Transverse colon (tissue), 4 donors: ENCODE data around the gene NYNRIN. TPM values are rescaled to one million over a fixed set of nuclear protein-coding genes. Genes with fewer than 3 reads are reported as not detected.

Experiments used
- DNase-seq: peaks from one replicate; pipeline ENCODE4 v3.0.0-alpha.2; 2019
- H3K27ac ChIP-seq, 4 donors: fragments of 200-600 bp; sonication (generic); 2 replicates each; pipeline ENCODE4 v1.5.1; 2016 to 2018; ENCODE audit warnings: inconsistent platforms in 4 of 4
- H3K27me3 ChIP-seq: fragments of 200-600 bp; sonication (generic); 2 replicates; pipeline ENCODE4 v1.5.1; 2017; ENCODE audit warnings: inconsistent platforms
- H3K36me3 ChIP-seq, 4 donors: fragments of 200-600 bp; sonication (generic); 2 replicates each; pipeline ENCODE4 v1.5.1; 2017 to 2019; ENCODE audit warnings: inconsistent platforms in 4 of 4
- H3K4me1 ChIP-seq, 4 donors: fragments of 200-600 bp; sonication (generic); 2 replicates each; pipeline ENCODE4 v1.5.1; 2017 to 2020; ENCODE audit warnings: inconsistent platforms in 4 of 4
- H3K4me3 ChIP-seq, 4 donors: fragments of 200-600 bp; sonication (generic); 1 replicate in 1 of 4; 2 replicates in 3 of 4; pipeline versions ENCODE4 v1.5.1 to v1.6.1; 2017 to 2019; ENCODE audit warnings: inconsistent platforms in 4 of 4
- H3K9me3 ChIP-seq, 2 donors: fragments of 200-600 bp; sonication (generic); 2 replicates each; pipeline ENCODE4 v1.5.1; 2017 to 2019; ENCODE audit warnings: inconsistent platforms in 2 of 2
- EP300 ChIP-seq: sonication (generic); formaldehyde crosslinking; IDR thresholded peaks from one replicate; pipeline ENCODE4 v1.6.1; 2017; ENCODE audit warnings: antibody characterized with exemption, low read depth
- POLR2A ChIP-seq: fragments of 450-650 bp; IDR thresholded peaks from one replicate; pipeline ENCODE4 v1.6.1; 2016; ENCODE audit warnings: antibody characterized with exemption, mild to moderate bottlenecking, moderate library complexity
- POLR2AphosphoS5 ChIP-seq, 3 donors: sonication (generic); formaldehyde crosslinking; IDR thresholded peaks; one replicate each; pipeline ENCODE4 v1.6.1; 2016; ENCODE audit warnings: antibody characterized with exemption in 3 of 3
- WGBS, 2 donors: methylation state at CpG; one replicate each; pipeline ENCODE4 v1.1.5; 2018; ENCODE audit warnings: low coverage in 1 of 2; 5-methylcytosine and 5-hydroxymethylcytosine counted together
- in situ Hi-C, 4 donors: fragments of 200-750 bp; cut with MboI; loops; one replicate each; pipeline versions ENCODE4 v1.15.0 to v1.15.1; 2017; ENCODE audit warnings: low sequenced_read_pairs in 3 of 4, low pct_ligation_motif_present in 1 of 4, low pct_unique_long_range_greater_than_20kb in 1 of 4
- intact Hi-C: fragments of 100-400 bp; cut with DNase I; formaldehyde crosslinking; loops from one replicate; pipeline ENCODE4 v1.15.1; 2023; ENCODE audit warnings: low total_unique reads
- total RNA-seq, 4 donors: library from RNA; depleted of rRNA; stranded (reverse); fragments of >200 nt; gene quantifications; one replicate each; pipeline ENCODE4 v1.1.0, GENCODE V29; 2016
- TF ChIP-seq, protein P1 (sequence below), 5 experiments: fragments of 200-600 bp in 3 of 5; fragments of 450-650 bp in 2 of 5; sonication (generic) in 3 of 5; IDR thresholded peaks; 1 replicate in 2 of 5; 2 replicates in 3 of 5; pipeline ENCODE4 v1.5.1; 2016 to 2017; ENCODE audit warnings: antibody characterized with exemption in 5 of 5, inconsistent platforms in 3 of 5, mild to moderate bottlenecking in 2 of 5, moderate library complexity in 1 of 5

Gene NYNRIN
- total RNA-seq, 4 donors from 2014 or later: 2.6 to 11.4 (median 9.0) TPM

DNA sequence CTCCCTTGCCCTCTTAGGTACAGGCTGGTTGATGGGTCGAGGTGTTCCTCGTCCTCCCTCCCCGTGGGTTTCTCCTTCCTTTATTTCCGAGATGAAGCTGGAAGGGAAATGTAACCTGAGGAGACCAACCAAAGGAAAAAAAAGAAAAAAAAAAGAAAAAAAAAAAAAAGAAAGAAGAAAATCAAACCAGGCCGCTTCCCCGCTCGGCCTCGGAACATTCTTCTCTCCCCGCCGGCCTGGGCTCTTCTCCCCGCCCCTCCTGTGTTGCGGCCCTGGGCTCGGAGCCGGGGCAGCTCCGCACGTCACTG lies 32.4 kb upstream of the NYNRIN start:
- Histone ChIP-seq H3K36me3 (no peaks in the 10 kb centered on the region), H3K27ac (peak overlapping the region; percentile 89 to 93 (median 90)), H3K4me1 (peaks cover 6 to 41% (median 28%) of the 10 kb centered on the region in 4 donors), H3K4me3 (peak overlapping the region; percentile 24 to 68 (median 57)), H3K9me3 (no peaks in the 10 kb centered on the region), H3K27me3 (peaks cover 16% of the 10 kb centered on the region)
- intact Hi-C loops: no loop called here
- in situ Hi-C loops: loop anchor here in 2 of 4 donors (10.0 kb wide), 1 partner anchor 68 kb away; no protein-coding TSS in a partner anchor
- TF ChIP-seq POLR2A (no peak), POLR2AphosphoS5 (IDR thresholded peaks at IDR 0.05) (peak in 2 of 3 donors; percentile 81 to 82)
- TF ChIP-seq, protein P1, sequence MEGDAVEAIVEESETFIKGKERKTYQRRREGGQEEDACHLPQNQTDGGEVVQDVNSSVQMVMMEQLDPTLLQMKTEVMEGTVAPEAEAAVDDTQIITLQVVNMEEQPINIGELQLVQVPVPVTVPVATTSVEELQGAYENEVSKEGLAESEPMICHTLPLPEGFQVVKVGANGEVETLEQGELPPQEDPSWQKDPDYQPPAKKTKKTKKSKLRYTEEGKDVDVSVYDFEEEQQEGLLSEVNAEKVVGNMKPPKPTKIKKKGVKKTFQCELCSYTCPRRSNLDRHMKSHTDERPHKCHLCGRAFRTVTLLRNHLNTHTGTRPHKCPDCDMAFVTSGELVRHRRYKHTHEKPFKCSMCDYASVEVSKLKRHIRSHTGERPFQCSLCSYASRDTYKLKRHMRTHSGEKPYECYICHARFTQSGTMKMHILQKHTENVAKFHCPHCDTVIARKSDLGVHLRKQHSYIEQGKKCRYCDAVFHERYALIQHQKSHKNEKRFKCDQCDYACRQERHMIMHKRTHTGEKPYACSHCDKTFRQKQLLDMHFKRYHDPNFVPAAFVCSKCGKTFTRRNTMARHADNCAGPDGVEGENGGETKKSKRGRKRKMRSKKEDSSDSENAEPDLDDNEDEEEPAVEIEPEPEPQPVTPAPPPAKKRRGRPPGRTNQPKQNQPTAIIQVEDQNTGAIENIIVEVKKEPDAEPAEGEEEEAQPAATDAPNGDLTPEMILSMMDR (IDR thresholded peaks at IDR 0.05): no peak
- 0 to 1% methylated on average over 9 to 16 of the region's 16 CpGs for WGBS, 2 donors
- no peak for DNase-seq

DNA sequence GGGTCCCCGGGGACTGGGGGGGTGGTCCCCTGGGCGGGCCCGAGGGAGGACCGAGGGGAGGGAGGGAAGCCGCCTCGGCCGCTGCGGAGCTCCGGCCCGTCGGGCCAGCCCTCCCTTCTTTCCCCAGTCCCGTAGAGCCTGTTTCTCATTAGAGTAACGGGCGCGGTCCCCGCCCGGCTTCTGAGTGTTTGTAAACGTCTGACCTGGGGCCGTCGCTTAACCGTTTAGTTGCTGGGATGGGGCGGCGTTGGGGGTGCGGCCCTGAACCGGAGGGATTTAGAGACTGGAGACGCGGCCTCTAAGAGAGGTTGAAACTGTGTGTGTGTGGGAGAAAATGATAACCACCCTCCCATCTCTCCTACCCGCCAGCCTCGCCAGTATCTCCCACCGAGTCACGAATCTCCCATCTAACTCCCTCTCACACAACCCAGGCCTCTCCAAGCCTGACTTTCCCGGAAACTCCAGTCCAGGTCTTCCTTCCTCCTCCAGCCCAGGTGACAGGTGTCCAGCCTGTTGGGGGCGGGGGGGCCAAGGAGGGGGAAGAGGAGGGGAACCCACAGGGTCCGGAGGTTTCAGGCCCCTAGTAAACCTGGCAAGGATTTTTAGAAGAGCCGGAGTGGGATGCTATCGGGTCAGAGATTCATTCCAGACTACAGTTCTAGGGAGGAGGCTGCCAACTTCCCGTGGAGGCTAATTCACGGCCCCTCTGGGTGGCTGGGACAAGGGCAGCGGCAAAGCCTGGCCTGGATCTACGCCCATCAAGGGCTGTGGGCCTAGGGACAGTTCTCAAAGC lies 31.9 kb upstream of the NYNRIN start:
- Histone ChIP-seq H3K4me1 (peaks cover 6 to 41% (median 28%) of the 10 kb centered on the region in 4 donors), H3K27ac (peak overlapping the region; percentile 89 to 93 (median 90)), H3K27me3 (peaks cover 16% of the 10 kb centered on the region), H3K4me3 (peak overlapping the region; percentile 7 to 68 (median 57)), H3K9me3 (no peaks in the 10 kb centered on the region), H3K36me3 (no peaks in the 10 kb centered on the region)
- intact Hi-C loops (no loop called here), in situ Hi-C loops (loop anchor here in 2 of 4 donors (10.0 kb wide), 1 partner anchor 68 kb away; no protein-coding TSS in a partner anchor)
- TF ChIP-seq, protein P1 (IDR thresholded peaks at IDR 0.05): peak in 1 of 5 experiments; percentile 22
- TF ChIP-seq EP300 (no peak), POLR2A (peak; percentile 74), POLR2AphosphoS5 (IDR thresholded peaks at IDR 0.05) (peak in 2 of 3 donors; percentile 21 to 81)
- DNase-seq: peak; percentile 94
- WGBS, 2 donors: 0 to 3% methylated on average over 3 to 40 of the region's 40 CpGs

DNA sequence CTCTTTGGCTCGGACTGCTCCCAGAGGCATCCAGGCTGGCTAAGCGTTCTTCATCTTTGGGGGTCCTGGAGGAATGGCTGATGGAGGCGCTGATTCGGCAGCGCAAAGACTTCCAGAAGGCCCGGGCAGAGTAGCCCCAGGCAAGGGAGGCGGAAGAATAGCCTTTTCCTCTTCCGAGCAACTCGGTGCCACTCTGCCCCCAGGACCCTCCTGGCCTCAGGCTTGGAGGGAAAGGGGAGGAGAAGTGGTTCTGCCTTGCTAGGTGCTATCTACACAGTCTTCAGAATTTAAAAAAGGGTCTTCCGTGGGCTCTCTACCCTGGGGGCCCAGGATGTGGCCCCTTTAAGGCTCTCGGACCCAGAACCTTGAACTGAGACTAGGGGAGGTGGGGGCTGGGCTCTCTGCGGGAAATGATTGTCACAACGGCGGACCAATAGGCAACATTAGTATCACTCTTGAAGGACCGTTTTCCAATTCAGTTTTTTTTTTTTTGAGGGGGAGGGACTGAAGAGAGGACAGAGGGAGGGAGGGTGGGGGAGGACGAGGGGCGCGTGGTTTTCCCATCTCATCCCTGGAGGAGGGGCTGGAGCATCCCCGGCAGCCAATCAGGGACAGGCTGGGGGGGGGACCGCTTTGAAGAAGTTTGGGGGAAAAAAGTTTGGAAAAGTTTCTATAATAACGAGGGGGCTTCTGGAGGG lies 31.1 kb upstream of the NYNRIN start, which contains the start of gene NFATC4:
Gene NFATC4, plus strand, starts transcription at position 671 of the 698 bp plus-strand sequence. CDS start 157 bp downstream, outside the sequence.
- Histone ChIP-seq H3K4me3 (peak within 1 kb of the TSS; percentile 55 to 74 (median 64)), H3K4me1 (peaks cover 6 to 41% (median 28%) of the 10 kb centered on the region in 4 donors), H3K27ac (peak within 1 kb of the TSS; percentile 89 to 93 (median 90)), H3K27me3 (peaks cover 16% of the 10 kb centered on the region), H3K36me3 (no peaks in the 10 kb centered on the region), H3K9me3 (no peaks in the 10 kb centered on the region)
- 0 to 6% methylated on average over 5 to 21 of the region's 21 CpGs for WGBS, 2 donors
- in situ Hi-C loops (loop anchor here in 2 of 4 donors (10.0 kb wide), 1 partner anchor 67 kb away; no protein-coding TSS in a partner anchor), intact Hi-C loops (loop anchor here (2.0 kb wide), 1 partner anchor 63 kb away; no protein-coding TSS in a partner anchor)
- TF ChIP-seq, protein P1 (IDR thresholded peaks at IDR 0.05): no peak
- peak; percentile 4 for TF ChIP-seq EP300
- DNase-seq: peak; percentile 84

DNA sequence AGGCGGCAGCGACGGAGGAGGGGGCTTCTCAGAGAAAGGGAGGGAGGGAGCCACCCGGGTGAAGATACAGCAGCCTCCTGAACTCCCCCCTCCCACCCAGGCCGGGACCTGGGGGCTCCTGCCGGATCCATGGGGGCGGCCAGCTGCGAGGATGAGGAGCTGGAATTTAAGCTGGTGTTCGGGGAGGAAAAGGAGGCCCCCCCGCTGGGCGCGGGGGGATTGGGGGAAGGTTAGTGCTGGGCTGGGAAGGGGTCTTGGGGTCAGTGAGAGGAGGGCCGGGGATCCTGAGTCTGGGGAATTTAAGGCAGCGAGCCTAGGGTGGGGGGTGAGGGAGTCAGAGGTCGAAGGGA lies 30.6 kb upstream of the NYNRIN start:
- TF ChIP-seq, protein P1 (IDR thresholded peaks at IDR 0.05): no peak
- TF ChIP-seq POLR2AphosphoS5 (IDR thresholded peaks at IDR 0.05) (no peak), EP300 (no peak), POLR2A (no peak)
- Histone ChIP-seq H3K4me1 (peaks cover 6 to 41% (median 28%) of the 10 kb centered on the region in 4 donors), H3K4me3 (peak overlapping the region; percentile 55 to 74 (median 64)), H3K36me3 (peaks cover 0 to 1% (median 0%) of the 10 kb centered on the region in 4 donors), H3K9me3 (no peaks in the 10 kb centered on the region), H3K27ac (peak overlapping the region; percentile 89 to 93 (median 90)), H3K27me3 (peaks cover 16% of the 10 kb centered on the region)
- WGBS, 2 donors: 2% methylated on average over 15 of the region's 15 CpGs; no CpG with 5 or more reads in 1 of the 2 donors
- no peak for DNase-seq
- in situ Hi-C loops: loop anchor here in 2 of 4 donors (10.0 kb wide), 1 partner anchor 67 kb away; no protein-coding TSS in a partner anchor
- intact Hi-C loops: loop anchor here (2.0 kb wide), 1 partner anchor 63 kb away; no protein-coding TSS in a partner anchor
